A673 (cell line): ENCODE measurements around the gene FAN1. TPM values are rescaled to one million over a fixed set of nuclear protein-coding genes. Genes with fewer than 3 reads are reported as not detected.
A peak's percentile ranks its signal among the peaks of the same experiment; 100 is the strongest.

ENCODE experiments used
- BruUV-seq: library from RNA; stranded (reverse); fragments of 400-500 nt; replicated peaks from 2 replicates; lab custom pipeline; 2021; lab: Mats Ljungman, UMichigan
- CTCF ChIA-PET: fragments of 300-600 bp; sonication (Branson Sonifier 250); formaldehyde crosslinking; loops from one replicate; lab custom pipeline; 2022; ENCODE audit warnings: antibody characterized with exemption; lab: Charles Lee
- POLR2A ChIA-PET: fragments of 300-600 bp; sonication (Branson Sonifier 250); formaldehyde crosslinking; loops from one replicate; lab custom pipeline; 2022; ENCODE audit warnings: antibody characterized with exemption; ENCODE audit not compliant: low non-redundant PET; lab: Charles Lee
- DNase-seq: peaks from one replicate; pipeline ENCODE4 v3.0.0-alpha.2; 2015; ENCODE audit warnings: low spot score
- H3K27ac ChIP-seq: fragments of 200-600 bp; sonication (generic); 2 replicates; pipeline ENCODE4 v1.5.1; 2016; ENCODE audit warnings: mixed run types, low read depth, mild to moderate bottlenecking, mixed read lengths, antibody characterized with exemption, low read length; ENCODE audit not compliant: poor library complexity, severe bottlenecking
- H3K27me3 ChIP-seq: fragments of 200-600 bp; sonication (generic); replicated peaks from 2 replicates; pipeline ENCODE4 v1.6.1; 2017; ENCODE audit warnings: mixed run types, low read depth, mild to moderate bottlenecking, mixed read lengths, antibody characterized with exemption, low read length; ENCODE audit not compliant: insufficient read depth, poor library complexity
- H3K36me3 ChIP-seq: fragments of 200-600 bp; sonication (generic); 2 replicates; pipeline ENCODE4 v1.6.1; 2016; ENCODE audit warnings: mixed run types, mild to moderate bottlenecking, mixed read lengths, antibody characterized with exemption, low read length; ENCODE audit not compliant: insufficient read depth, poor library complexity, severe bottlenecking
- H3K4me1 ChIP-seq: fragments of 200-600 bp; sonication (generic); 2 replicates; pipeline ENCODE4 v1.6.1; 2017; ENCODE audit warnings: mixed run types, mild to moderate bottlenecking, mixed read lengths, antibody characterized with exemption, low read length; ENCODE audit not compliant: insufficient read depth, poor library complexity, severe bottlenecking
- H3K4me3 ChIP-seq: fragments of 200-600 bp; sonication (generic); 2 replicates; pipeline ENCODE4 v1.5.1; 2016; ENCODE audit warnings: low read depth, mixed run types, mild to moderate bottlenecking, mixed read lengths, low read length; ENCODE audit not compliant: poor library complexity, severe bottlenecking
- H3K9me3 ChIP-seq: fragments of 200-600 bp; sonication (generic); 2 replicates; pipeline ENCODE4 v1.6.1; 2016; ENCODE audit warnings: mixed run types, low read depth, mild to moderate bottlenecking, mixed read lengths, antibody characterized with exemption, low read length; ENCODE audit not compliant: poor library complexity, severe bottlenecking
- CTCF ChIP-seq: fragments of 300-800, 200-600 bp; sonication (generic); conservative IDR thresholded peaks from 2 replicates; pipeline ENCODE4 v1.5.1; 2017; ENCODE audit warnings: low read depth, mild to moderate bottlenecking, antibody characterized with exemption, low read length, moderate library complexity, mixed read lengths
- EZH2 ChIP-seq: fragments of 200-600 bp; sonication (generic); IDR thresholded peaks from 2 replicates; pipeline ENCODE4 v1.6.1; 2017; ENCODE audit warnings: borderline replicate concordance, low read depth, mild to moderate bottlenecking, mixed read lengths, antibody characterized with exemption, low read length; ENCODE audit not compliant: poor library complexity, severe bottlenecking
- intact Hi-C: fragments of 100-400 bp; cut with micrococcal nuclease; formaldehyde crosslinking; loops from one replicate; pipeline ENCODE4 v1.10.0; 2022; ENCODE audit not compliant: unreplicated experiment
- total RNA-seq: library from RNA; stranded (reverse); gene quantifications from 2 replicates; pipeline ENCODE4 v1.2.3, GENCODE V29; 2021

Gene FAN1
- total RNA-seq, 1 experiment from 2014 or later, result 36.2 TPM

- H3K36me3 ChIP-seq, result no peaks in the 10 kb centered on the region
- no peaks in the 10 kb centered on the region for H3K4me1 ChIP-seq
- ChIA-PET POLR2A (no interaction called here), CTCF (no interaction called here)
- no peak overlapping the region for H3K27ac ChIP-seq
- H3K9me3 ChIP-seq, result no peaks in the 10 kb centered on the region
- H3K27me3 ChIP-seq, result no peaks in the 10 kb centered on the region
- no peak for TF ChIP-seq EZH2
- TF ChIP-seq CTCF, result no peak
- intact Hi-C loops, result no loop called here
- DNase-seq, result no peak
- BruUV-seq, result no TSS peak
- H3K4me3 ChIP-seq, result no peak overlapping the region
Observed at GRCh38 chr15:30870681-30871080, 33.0 kb upstream of the FAN1 start.

- POLR2A ChIA-PET, result no interaction called here
- H3K27ac ChIP-seq, result no peak overlapping the region
- no peak overlapping the region for H3K4me3 ChIP-seq
- H3K9me3 ChIP-seq, result no peaks in the 10 kb centered on the region
- H3K36me3 ChIP-seq, result no peaks in the 10 kb centered on the region
- no peaks in the 10 kb centered on the region for H3K4me1 ChIP-seq
- BruUV-seq, result no TSS peak
- DNase-seq, result peak; percentile 33
- CTCF ChIA-PET, result no interaction called here
- TF ChIP-seq CTCF (no peak), EZH2 (no peak)
- no peaks in the 10 kb centered on the region for H3K27me3 ChIP-seq
- intact Hi-C loops, result no loop called here
Observed at GRCh38 chr15:30872341-30872748, 31.4 kb upstream of the FAN1 start.

- POLR2A ChIA-PET, result no interaction called here
- BruUV-seq, result no TSS peak
- CTCF ChIA-PET, result no interaction called here
- Histone ChIP-seq H3K36me3 (no peaks in the 10 kb centered on the region), H3K27me3 (no peaks in the 10 kb centered on the region), H3K9me3 (no peaks in the 10 kb centered on the region), H3K4me1 (no peaks in the 10 kb centered on the region), H3K27ac (no peak overlapping the region), H3K4me3 (no peak overlapping the region)
- intact Hi-C loops, result no loop called here
- no peak for TF ChIP-seq CTCF
- no peak for TF ChIP-seq EZH2
- DNase-seq, result no peak
Observed at GRCh38 chr15:30877070-30877469, 26.6 kb upstream of the FAN1 start.
